WTC11 (cell line): ENCODE results near the gene ZSCAN32. TPM values are rescaled to one million over a fixed set of nuclear protein-coding genes. Genes with fewer than 3 reads are reported as not detected.

Experiments
- ATAC-seq: fragments of 200-7000 bp; cut with Tn5 transposase; 2 replicates; pipeline ENCODE4 v1.10.0; 2021; ENCODE audit warnings: mild to moderate bottlenecking, moderate library complexity
- CTCF ChIA-PET: fragments of 300-600 bp; sonication (Branson Sonifier 250); formaldehyde crosslinking; loops from one replicate; lab custom pipeline; 2021; ENCODE audit warnings: antibody characterized with exemption; lab: Charles Lee
- POLR2A ChIA-PET: fragments of 350-600 bp; sonication (Branson Sonifier 250); formaldehyde crosslinking; loops from one replicate; lab custom pipeline; 2021; ENCODE audit warnings: antibody characterized with exemption; lab: Charles Lee
- DNase-seq: peaks from one replicate; pipeline ENCODE4 v3.0.0; 2021; ENCODE audit warnings: low spot score
- H3K27ac Mint-ChIP-seq: 2 replicates; pipeline ENCODE4 v1.8.0; 2021; ENCODE audit warnings: mixed read lengths
- H3K27me3 Mint-ChIP-seq: 2 replicates; pipeline ENCODE4 v1.8.0; 2021; ENCODE audit warnings: low read depth, mild to moderate bottlenecking, moderate library complexity, mixed read lengths
- H3K36me3 Mint-ChIP-seq: 2 replicates; pipeline ENCODE4 v1.8.0; 2021; ENCODE audit warnings: mixed read lengths
- H3K4me1 Mint-ChIP-seq: 2 replicates; pipeline ENCODE4 v1.8.0; 2022; ENCODE audit warnings: mixed read lengths
- H3K4me3 Mint-ChIP-seq: 2 replicates; pipeline ENCODE4 v1.8.0; 2021; ENCODE audit warnings: mild to moderate bottlenecking, moderate library complexity, mixed read lengths
- H3K9me3 Mint-ChIP-seq: 2 replicates; pipeline ENCODE4 v1.8.0; 2021; ENCODE audit warnings: mixed read lengths
- ATF1 ChIP-seq: sonication (generic); formaldehyde crosslinking; IDR thresholded peaks from 2 replicates; pipeline ENCODE4 v1.8.1; 2023; ENCODE audit warnings: mild to moderate bottlenecking, moderate library complexity, missing genetic modification reagents
- CBFB ChIP-seq: sonication (generic); formaldehyde crosslinking; IDR thresholded peaks from 2 replicates; pipeline ENCODE4 v1.8.1; 2022; ENCODE audit warnings: mild to moderate bottlenecking, low read depth, missing genetic modification reagents
- ELF4 ChIP-seq: sonication (generic); formaldehyde crosslinking; IDR thresholded peaks from 2 replicates; pipeline ENCODE4 v1.8.1; 2022; ENCODE audit warnings: low read depth, mild to moderate bottlenecking, moderate library complexity, missing genetic modification reagents
- JAZF1 ChIP-seq: fragments of 250-450 bp; sonication (Bioruptor Pico); IDR thresholded peaks from 2 replicates; pipeline ENCODE4 v1.9.0; 2021; ENCODE audit warnings: moderate library complexity, mild to moderate bottlenecking, inconsistent platforms
- NFYB ChIP-seq: sonication (generic); formaldehyde crosslinking; conservative IDR thresholded peaks from 2 replicates; pipeline ENCODE4 v1.8.0; 2022; ENCODE audit warnings: low read depth, missing genetic modification reagents
- NR1H2 ChIP-seq: sonication (generic); formaldehyde crosslinking; IDR thresholded peaks from 2 replicates; pipeline ENCODE4 v1.9.0; 2021; ENCODE audit warnings: mild to moderate bottlenecking, moderate library complexity, missing genetic modification reagents
- NR2C2 ChIP-seq: sonication (generic); formaldehyde crosslinking; IDR thresholded peaks from 2 replicates; pipeline ENCODE4 v1.8.0; 2022; ENCODE audit warnings: mild to moderate bottlenecking, missing genetic modification reagents
- SOX15 ChIP-seq: fragments of 250-450 bp; sonication (Bioruptor Pico); IDR thresholded peaks from 2 replicates; pipeline ENCODE4 v1.9.0; 2021; ENCODE audit warnings: mild to moderate bottlenecking
- ZNF138 ChIP-seq: sonication (generic); formaldehyde crosslinking; conservative IDR thresholded peaks from 2 replicates; pipeline ENCODE4 v1.8.1; 2022; ENCODE audit warnings: mild to moderate bottlenecking, moderate library complexity, missing genetic modification reagents
- ZNF232 ChIP-seq: sonication (generic); formaldehyde crosslinking; IDR thresholded peaks from 2 replicates; pipeline ENCODE4 v1.8.0; 2022; ENCODE audit warnings: mild to moderate bottlenecking, missing genetic modification reagents
- ZNF317 ChIP-seq: sonication (generic); formaldehyde crosslinking; IDR thresholded peaks from 2 replicates; pipeline ENCODE4 v1.8.1; 2023; ENCODE audit warnings: low read depth, mild to moderate bottlenecking, moderate library complexity, missing genetic modification reagents, borderline replicate concordance
- ZNF416 ChIP-seq: fragments of 250-450 bp; sonication (Bioruptor Pico); IDR thresholded peaks from 2 replicates; pipeline ENCODE4 v1.9.0; 2021; ENCODE audit warnings: mild to moderate bottlenecking, inconsistent platforms
- total RNA-seq: library from RNA; stranded (reverse); gene quantifications from 3 replicates; pipeline ENCODE4 v1.2.3, GENCODE V29; 2021
- TF ChIP-seq, protein P1 (sequence below): sonication (generic); formaldehyde crosslinking; IDR thresholded peaks from 2 replicates; pipeline ENCODE4 v1.8.0; 2023; ENCODE audit warnings: missing genetic modification reagents, mild to moderate bottlenecking, borderline replicate concordance
- TF ChIP-seq, protein P2 (sequence below): sonication (generic); formaldehyde crosslinking; IDR thresholded peaks from 2 replicates; pipeline ENCODE4 v1.8.0; 2022; ENCODE audit warnings: missing genetic modification reagents
- TF ChIP-seq, protein P3 (sequence below): sonication (generic); formaldehyde crosslinking; IDR thresholded peaks from 2 replicates; pipeline ENCODE4 v1.8.0; 2022; ENCODE audit warnings: mild to moderate bottlenecking, missing genetic modification reagents
- TF ChIP-seq, protein P4 (sequence below): sonication (generic); formaldehyde crosslinking; IDR thresholded peaks from 2 replicates; pipeline ENCODE4 v1.8.0; 2022; ENCODE audit warnings: mild to moderate bottlenecking, missing genetic modification reagents
- TF ChIP-seq, protein P5 (sequence below): fragments of 250-450 bp; sonication (Bioruptor Pico); IDR thresholded peaks from 2 replicates; pipeline ENCODE4 v1.9.0; 2021; ENCODE audit warnings: mild to moderate bottlenecking, borderline replicate concordance

ZSCAN32 gene
- total RNA-seq, 1 experiment from 2014 or later = 16.7 TPM

DNA sequence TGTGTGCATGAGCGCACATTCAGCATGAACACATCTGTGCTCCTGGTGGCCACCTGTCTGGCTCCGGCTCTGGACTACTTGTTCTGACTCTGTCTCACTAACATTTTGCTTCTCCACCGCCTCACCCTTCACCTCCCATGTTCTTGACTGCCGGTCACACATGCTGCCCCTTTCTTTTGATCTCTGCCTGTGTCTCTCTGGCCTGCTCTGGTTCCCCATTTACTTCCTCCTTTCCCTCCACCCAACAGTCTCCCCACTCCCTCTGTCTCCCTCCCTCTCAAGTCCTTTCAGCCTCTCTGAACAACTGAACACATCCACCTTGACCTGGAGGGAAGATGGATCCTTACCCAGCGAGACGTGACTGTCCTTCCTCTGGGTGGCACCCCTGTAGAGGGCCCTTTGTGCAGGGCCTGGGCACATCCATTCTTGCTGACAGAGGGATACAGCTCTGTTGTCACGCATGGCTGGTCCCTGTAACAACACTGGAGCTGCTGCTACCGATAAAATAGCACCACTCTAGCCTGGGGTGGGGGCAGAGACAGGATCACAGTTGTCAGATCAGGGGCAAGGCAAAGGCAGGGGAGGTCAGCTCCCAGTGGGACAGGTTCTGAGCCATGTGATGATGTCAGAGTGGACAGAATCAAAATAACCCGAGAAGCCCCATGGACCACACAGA lies 11.0 kb downstream of the ZSCAN32 start:
- ATAC-seq (no peak), DNase-seq (no peak)
- CTCF ChIA-PET = no interaction called here
- no peak overlapping the region for H3K27ac Mint-ChIP-seq
- no peak for TF ChIP-seq ZNF232 (CRISPR knock-in tag)
- H3K9me3 Mint-ChIP-seq = peaks cover 28% of the 10 kb centered on the region
- POLR2A ChIA-PET = no interaction called here
- no peaks in the 10 kb centered on the region for H3K4me1 Mint-ChIP-seq
- no peaks in the 10 kb centered on the region for H3K27me3 Mint-ChIP-seq
- peaks cover 81% of the 10 kb centered on the region for H3K36me3 Mint-ChIP-seq
- no peak overlapping the region for H3K4me3 Mint-ChIP-seq

DNA sequence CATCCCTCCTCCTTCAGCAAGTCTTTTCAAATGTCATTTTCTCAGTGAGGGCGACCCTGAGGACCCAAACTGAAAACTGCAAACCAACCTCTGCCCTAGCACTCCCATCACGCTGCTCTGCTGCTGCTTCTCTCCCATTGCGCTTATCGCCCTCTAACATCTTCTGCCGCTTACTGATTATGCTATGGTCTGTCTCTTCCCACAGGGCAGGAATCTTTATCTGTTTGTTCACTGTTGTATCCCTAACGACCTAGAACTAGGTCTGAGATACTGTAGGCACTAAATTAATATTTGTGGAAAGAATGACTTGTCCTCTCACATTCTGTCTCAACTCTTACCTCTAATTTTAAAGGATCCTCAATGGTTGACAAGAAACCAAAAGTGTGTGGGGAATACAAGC lies 12.5 kb downstream of the ZSCAN32 start:
- no peak for TF ChIP-seq CBFB
- no peak for TF ChIP-seq ZNF416 (CRISPR knock-in tag)
- TF ChIP-seq ELF4 (CRISPR knock-in tag) = no peak
- TF ChIP-seq NR2C2 (CRISPR knock-in tag) = no peak
- TF ChIP-seq, protein P1, sequence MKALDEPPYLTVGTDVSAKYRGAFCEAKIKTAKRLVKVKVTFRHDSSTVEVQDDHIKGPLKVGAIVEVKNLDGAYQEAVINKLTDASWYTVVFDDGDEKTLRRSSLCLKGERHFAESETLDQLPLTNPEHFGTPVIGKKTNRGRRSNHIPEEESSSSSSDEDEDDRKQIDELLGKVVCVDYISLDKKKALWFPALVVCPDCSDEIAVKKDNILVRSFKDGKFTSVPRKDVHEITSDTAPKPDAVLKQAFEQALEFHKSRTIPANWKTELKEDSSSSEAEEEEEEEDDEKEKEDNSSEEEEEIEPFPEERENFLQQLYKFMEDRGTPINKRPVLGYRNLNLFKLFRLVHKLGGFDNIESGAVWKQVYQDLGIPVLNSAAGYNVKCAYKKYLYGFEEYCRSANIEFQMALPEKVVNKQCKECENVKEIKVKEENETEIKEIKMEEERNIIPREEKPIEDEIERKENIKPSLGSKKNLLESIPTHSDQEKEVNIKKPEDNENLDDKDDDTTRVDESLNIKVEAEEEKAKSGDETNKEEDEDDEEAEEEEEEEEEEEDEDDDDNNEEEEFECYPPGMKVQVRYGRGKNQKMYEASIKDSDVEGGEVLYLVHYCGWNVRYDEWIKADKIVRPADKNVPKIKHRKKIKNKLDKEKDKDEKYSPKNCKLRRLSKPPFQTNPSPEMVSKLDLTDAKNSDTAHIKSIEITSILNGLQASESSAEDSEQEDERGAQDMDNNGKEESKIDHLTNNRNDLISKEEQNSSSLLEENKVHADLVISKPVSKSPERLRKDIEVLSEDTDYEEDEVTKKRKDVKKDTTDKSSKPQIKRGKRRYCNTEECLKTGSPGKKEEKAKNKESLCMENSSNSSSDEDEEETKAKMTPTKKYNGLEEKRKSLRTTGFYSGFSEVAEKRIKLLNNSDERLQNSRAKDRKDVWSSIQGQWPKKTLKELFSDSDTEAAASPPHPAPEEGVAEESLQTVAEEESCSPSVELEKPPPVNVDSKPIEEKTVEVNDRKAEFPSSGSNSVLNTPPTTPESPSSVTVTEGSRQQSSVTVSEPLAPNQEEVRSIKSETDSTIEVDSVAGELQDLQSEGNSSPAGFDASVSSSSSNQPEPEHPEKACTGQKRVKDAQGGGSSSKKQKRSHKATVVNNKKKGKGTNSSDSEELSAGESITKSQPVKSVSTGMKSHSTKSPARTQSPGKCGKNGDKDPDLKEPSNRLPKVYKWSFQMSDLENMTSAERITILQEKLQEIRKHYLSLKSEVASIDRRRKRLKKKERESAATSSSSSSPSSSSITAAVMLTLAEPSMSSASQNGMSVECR = no peak
- no peak for TF ChIP-seq SOX15 (CRISPR knock-in tag)
- DNase-seq (no peak), ATAC-seq (no peak)
- CTCF ChIA-PET = no interaction called here
- no peak overlapping the region for H3K27ac Mint-ChIP-seq
- H3K4me1 Mint-ChIP-seq = no peaks in the 10 kb centered on the region
- peaks cover 43% of the 10 kb centered on the region for H3K9me3 Mint-ChIP-seq
- no peak overlapping the region for H3K4me3 Mint-ChIP-seq
- POLR2A ChIA-PET = no interaction called here
- peaks cover 83% of the 10 kb centered on the region for H3K36me3 Mint-ChIP-seq
- H3K27me3 Mint-ChIP-seq = peaks cover 5% of the 10 kb centered on the region; the same call in 1 of the 2 replicates

DNA sequence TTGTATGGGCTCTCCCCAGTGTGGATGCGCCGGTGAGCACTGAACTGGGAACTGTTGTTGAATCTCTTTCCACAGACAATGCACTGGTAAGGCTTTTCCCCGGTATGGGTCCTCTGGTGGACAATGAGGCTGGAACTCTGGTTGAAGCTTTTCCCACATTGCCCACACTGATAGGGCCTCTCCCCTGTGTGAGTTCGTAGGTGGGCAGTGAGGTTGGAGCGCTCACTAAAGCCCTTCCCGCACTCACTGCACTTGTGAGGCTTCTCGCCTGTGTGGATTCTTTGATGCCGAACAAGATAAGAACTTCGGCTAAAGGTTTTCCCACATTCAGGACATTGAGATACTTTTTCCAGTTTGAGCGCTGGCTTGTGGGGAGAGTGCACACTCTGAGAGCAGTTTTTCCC lies 17.8 kb downstream of the ZSCAN32 start:
- Mint-ChIP-seq H3K4me1 (no peaks in the 10 kb centered on the region), H3K9me3 (peaks cover 88% of the 10 kb centered on the region), H3K27ac (no peak overlapping the region), H3K36me3 (peaks cover 85% of the 10 kb centered on the region), H3K27me3 (peaks cover 39% of the 10 kb centered on the region), H3K4me3 (no peak overlapping the region)
- ChIA-PET CTCF (no interaction called here), POLR2A (interaction anchor here (0.6 kb wide), 1 partner anchor 124 kb away, joined by 3 read pairs; no protein-coding TSS in a partner anchor)
- no peak for DNase-seq
- no peak for ATAC-seq
- TF ChIP-seq ZNF232 (CRISPR knock-in tag) = no peak
- TF ChIP-seq, protein P2, sequence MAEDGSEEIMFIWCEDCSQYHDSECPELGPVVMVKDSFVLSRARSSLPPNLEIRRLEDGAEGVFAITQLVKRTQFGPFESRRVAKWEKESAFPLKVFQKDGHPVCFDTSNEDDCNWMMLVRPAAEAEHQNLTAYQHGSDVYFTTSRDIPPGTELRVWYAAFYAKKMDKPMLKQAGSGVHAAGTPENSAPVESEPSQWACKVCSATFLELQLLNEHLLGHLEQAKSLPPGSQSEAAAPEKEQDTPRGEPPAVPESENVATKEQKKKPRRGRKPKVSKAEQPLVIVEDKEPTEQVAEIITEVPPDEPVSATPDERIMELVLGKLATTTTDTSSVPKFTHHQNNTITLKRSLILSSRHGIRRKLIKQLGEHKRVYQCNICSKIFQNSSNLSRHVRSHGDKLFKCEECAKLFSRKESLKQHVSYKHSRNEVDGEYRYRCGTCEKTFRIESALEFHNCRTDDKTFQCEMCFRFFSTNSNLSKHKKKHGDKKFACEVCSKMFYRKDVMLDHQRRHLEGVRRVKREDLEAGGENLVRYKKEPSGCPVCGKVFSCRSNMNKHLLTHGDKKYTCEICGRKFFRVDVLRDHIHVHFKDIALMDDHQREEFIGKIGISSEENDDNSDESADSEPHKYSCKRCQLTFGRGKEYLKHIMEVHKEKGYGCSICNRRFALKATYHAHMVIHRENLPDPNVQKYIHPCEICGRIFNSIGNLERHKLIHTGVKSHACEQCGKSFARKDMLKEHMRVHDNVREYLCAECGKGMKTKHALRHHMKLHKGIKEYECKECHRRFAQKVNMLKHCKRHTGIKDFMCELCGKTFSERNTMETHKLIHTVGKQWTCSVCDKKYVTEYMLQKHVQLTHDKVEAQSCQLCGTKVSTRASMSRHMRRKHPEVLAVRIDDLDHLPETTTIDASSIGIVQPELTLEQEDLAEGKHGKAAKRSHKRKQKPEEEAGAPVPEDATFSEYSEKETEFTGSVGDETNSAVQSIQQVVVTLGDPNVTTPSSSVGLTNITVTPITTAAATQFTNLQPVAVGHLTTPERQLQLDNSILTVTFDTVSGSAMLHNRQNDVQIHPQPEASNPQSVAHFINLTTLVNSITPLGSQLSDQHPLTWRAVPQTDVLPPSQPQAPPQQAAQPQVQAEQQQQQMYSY (CRISPR knock-in tag) = no peak
- TF ChIP-seq, protein P3, sequence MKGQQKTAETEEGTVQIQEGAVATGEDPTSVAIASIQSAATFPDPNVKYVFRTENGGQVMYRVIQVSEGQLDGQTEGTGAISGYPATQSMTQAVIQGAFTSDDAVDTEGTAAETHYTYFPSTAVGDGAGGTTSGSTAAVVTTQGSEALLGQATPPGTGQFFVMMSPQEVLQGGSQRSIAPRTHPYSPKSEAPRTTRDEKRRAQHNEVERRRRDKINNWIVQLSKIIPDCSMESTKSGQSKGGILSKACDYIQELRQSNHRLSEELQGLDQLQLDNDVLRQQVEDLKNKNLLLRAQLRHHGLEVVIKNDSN = no peak
- TF ChIP-seq, protein P4, sequence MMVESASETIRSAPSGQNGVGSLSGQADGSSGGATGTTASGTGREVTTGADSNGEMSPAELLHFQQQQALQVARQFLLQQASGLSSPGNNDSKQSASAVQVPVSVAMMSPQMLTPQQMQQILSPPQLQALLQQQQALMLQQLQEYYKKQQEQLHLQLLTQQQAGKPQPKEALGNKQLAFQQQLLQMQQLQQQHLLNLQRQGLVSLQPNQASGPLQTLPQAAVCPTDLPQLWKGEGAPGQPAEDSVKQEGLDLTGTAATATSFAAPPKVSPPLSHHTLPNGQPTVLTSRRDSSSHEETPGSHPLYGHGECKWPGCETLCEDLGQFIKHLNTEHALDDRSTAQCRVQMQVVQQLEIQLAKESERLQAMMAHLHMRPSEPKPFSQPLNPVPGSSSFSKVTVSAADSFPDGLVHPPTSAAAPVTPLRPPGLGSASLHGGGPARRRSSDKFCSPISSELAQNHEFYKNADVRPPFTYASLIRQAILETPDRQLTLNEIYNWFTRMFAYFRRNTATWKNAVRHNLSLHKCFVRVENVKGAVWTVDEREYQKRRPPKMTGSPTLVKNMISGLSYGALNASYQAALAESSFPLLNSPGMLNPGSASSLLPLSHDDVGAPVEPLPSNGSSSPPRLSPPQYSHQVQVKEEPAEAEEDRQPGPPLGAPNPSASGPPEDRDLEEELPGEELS (CRISPR knock-in tag) = no peak
- TF ChIP-seq NR1H2 (CRISPR knock-in tag) = no peak
- TF ChIP-seq NFYB (CRISPR knock-in tag) = no peak
- TF ChIP-seq JAZF1 (CRISPR knock-in tag) = no peak
- no peak for TF ChIP-seq ZNF317 (CRISPR knock-in tag)
- TF ChIP-seq ATF1 (CRISPR knock-in tag) = no peak
- TF ChIP-seq, protein P5, sequence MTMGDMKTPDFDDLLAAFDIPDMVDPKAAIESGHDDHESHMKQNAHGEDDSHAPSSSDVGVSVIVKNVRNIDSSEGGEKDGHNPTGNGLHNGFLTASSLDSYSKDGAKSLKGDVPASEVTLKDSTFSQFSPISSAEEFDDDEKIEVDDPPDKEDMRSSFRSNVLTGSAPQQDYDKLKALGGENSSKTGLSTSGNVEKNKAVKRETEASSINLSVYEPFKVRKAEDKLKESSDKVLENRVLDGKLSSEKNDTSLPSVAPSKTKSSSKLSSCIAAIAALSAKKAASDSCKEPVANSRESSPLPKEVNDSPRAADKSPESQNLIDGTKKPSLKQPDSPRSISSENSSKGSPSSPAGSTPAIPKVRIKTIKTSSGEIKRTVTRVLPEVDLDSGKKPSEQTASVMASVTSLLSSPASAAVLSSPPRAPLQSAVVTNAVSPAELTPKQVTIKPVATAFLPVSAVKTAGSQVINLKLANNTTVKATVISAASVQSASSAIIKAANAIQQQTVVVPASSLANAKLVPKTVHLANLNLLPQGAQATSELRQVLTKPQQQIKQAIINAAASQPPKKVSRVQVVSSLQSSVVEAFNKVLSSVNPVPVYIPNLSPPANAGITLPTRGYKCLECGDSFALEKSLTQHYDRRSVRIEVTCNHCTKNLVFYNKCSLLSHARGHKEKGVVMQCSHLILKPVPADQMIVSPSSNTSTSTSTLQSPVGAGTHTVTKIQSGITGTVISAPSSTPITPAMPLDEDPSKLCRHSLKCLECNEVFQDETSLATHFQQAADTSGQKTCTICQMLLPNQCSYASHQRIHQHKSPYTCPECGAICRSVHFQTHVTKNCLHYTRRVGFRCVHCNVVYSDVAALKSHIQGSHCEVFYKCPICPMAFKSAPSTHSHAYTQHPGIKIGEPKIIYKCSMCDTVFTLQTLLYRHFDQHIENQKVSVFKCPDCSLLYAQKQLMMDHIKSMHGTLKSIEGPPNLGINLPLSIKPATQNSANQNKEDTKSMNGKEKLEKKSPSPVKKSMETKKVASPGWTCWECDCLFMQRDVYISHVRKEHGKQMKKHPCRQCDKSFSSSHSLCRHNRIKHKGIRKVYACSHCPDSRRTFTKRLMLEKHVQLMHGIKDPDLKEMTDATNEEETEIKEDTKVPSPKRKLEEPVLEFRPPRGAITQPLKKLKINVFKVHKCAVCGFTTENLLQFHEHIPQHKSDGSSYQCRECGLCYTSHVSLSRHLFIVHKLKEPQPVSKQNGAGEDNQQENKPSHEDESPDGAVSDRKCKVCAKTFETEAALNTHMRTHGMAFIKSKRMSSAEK (CRISPR knock-in tag) = no peak
- no peak for TF ChIP-seq ZNF138 (CRISPR knock-in tag)
